ENCODE data around the gene SIRPG. TPM values are rescaled to one million over a fixed set of nuclear protein-coding genes. Genes with fewer than 3 reads are reported as not detected.

The SIRPG gene
- total and polyA plus RNA-seq, 2 of the 8 experiments (the other 6 are each of a cell fraction or from before 2014, with no cell fraction given) = 0.08 TPM; not detected in 1

DNA sequence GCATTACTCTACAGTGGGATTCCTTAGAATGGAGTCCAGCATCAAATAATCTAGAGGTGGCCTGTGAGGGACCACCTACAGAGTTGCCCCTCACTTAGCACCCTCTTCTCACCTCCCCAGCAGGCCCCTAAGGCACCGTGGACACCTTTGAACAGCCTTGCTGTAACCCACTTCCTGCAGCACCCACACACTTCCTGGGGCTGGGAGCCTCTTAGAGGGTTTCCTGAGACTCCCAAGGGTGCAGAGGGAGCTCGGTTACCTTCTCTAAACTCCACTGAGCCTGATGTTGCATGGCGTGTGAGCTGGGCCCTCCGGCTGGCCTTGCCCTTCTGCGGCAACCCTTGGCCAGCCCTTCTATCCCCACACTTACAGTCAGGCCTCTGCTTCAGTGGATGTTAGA is 7.3 kb upstream of the SIRPG start:
- no peaks in the 10 kb centered on the region for H3K36me3 ChIP-seq (ENCODE audit: control insufficient read depth in 2 of 4, insufficient read depth in 4 of 4, low read length in 3 of 4)
- POLR2A ChIA-PET (ENCODE audit: partially characterized antibody) = no interaction called here
- no peak overlapping the region for H2BK12ac ChIP-seq (ENCODE audit: low read depth, low read length)
- no peaks in the 10 kb centered on the region for H3K79me2 ChIP-seq (ENCODE audit: control insufficient read depth in 1 of 2, insufficient read depth in 2 of 2, low read length in 2 of 2)
- H3K23me2 ChIP-seq (ENCODE audit: low read depth, low read length) = no peaks in the 10 kb centered on the region
- H2AFZ ChIP-seq (ENCODE audit: low read length) = no peak overlapping the region
- CTCF ChIA-PET (ENCODE audit: partially characterized antibody) = interaction anchor here (0.6 to 1.5 kb wide), 3 partner anchors 8 to 418 kb away, joined by 3 to 7 read pairs (median 3); no protein-coding TSS in a partner anchor
- no peak overlapping the region for H4K8ac ChIP-seq (ENCODE audit: extremely low read depth, insufficient read depth, low read length)
- no peak overlapping the region for H3K9ac ChIP-seq (replicated peaks in 1 of 4; ENCODE audit: extremely low read depth in 1 of 4, low read depth in 3 of 4, low read length in 3 of 4)
- no peak overlapping the region for H2BK20ac ChIP-seq (ENCODE audit: low read length)
- 93% methylated on average over 5 of the region's 5 CpGs; no CpG with 5 or more reads in 1 of the 2 experiments for WGBS, 2 experiments (ENCODE audit: extremely low coverage in 1 of 2, insufficient coverage in 1 of 2, insufficient read length in 1 of 2, insufficient replicate concordance in 2 of 2, low coverage in 1 of 2, low lambda C conversion rate in 2 of 2, missing lambda C conversion rate in 1 of 2)
- no peaks in the 10 kb centered on the region for H3K4me1 ChIP-seq (replicated peaks in 1 of 4; ENCODE audit: control insufficient read depth in 3 of 4, insufficient read depth in 4 of 4, low read length in 3 of 4)
- no peak overlapping the region for H3K4me2 ChIP-seq (ENCODE audit: insufficient read depth in 1 of 2, low read depth in 2 of 2, low read length in 2 of 2)
- no peak overlapping the region for H4K91ac ChIP-seq (replicated peaks; ENCODE audit: insufficient read length, low read length)
- FAIRE-seq = no peak
- H4K5ac ChIP-seq (ENCODE audit: insufficient read length, low read depth, low read length) = no peak overlapping the region
- TF ChIP-seq EZH2 (IDR thresholded peaks at IDR 0.05; ENCODE audit: low read depth, low read length, severe bottlenecking) (no peak), YY1 (IDR thresholded peaks at IDR 0.05; ENCODE audit: low read depth, low read length) (no peak), RBBP5 (IDR thresholded peaks at IDR 0.05; ENCODE audit: borderline replicate concordance, low read depth, low read length) (no peak), NANOG (IDR thresholded peaks at IDR 0.05; ENCODE audit: insufficient read depth, low read depth, low read length, poor library complexity, severe bottlenecking) (no peak), EGR1 (IDR thresholded peaks at IDR 0.05; ENCODE audit: borderline replicate concordance, low read depth, low read length) (no peak), FOSL1 (IDR thresholded peaks at IDR 0.05; ENCODE audit: insufficient read depth, low read depth, low read length) (no peak)
- no peak overlapping the region for H3K27ac ChIP-seq (ENCODE audit: low read depth, low read length)
- H2BK5ac ChIP-seq (ENCODE audit: low read depth, low read length) = no peak overlapping the region
- no peak for DNase-seq (ENCODE audit: low read depth in 1 of 2, low spot score in 2 of 2)
- no peaks in the 10 kb centered on the region for H3K27me3 ChIP-seq (replicated peaks in 1 of 4; ENCODE audit: control insufficient read depth in 3 of 4, extremely low read depth in 1 of 4, insufficient read depth in 3 of 4, low read length in 3 of 4)
- H3K23ac ChIP-seq (ENCODE audit: insufficient read length) = no peak overlapping the region
- H2BK15ac ChIP-seq (ENCODE audit: low read length) = no peak overlapping the region
- no peak overlapping the region for H3K18ac ChIP-seq (ENCODE audit: extremely low read depth, low read length)
- H4K20me1 ChIP-seq (replicated peaks in 1 of 2; ENCODE audit: control insufficient read depth in 1 of 2, insufficient read depth in 2 of 2, low read length in 2 of 2) = no peaks in the 10 kb centered on the region
- no peak overlapping the region for H2AK5ac ChIP-seq (ENCODE audit: low read depth, low read length)
- no peaks in the 10 kb centered on the region for H3K79me1 ChIP-seq (ENCODE audit: low read depth, low read length)
- H3K4me3 ChIP-seq (ENCODE audit: extremely low read depth in 1 of 4, insufficient read depth in 2 of 4, low read depth in 3 of 4, low read length in 4 of 4) = no peak overlapping the region
- H3K9me3 ChIP-seq (ENCODE audit: insufficient read depth in 2 of 2, low read depth in 1 of 2, low read length in 1 of 2) = no peaks in the 10 kb centered on the region
- H3K4ac ChIP-seq (replicated peaks; ENCODE audit: insufficient read length, low read depth, low read length) = no peak overlapping the region
- no peak overlapping the region for H2BK120ac ChIP-seq (replicated peaks; ENCODE audit: low read depth, low read length)
- no peak overlapping the region for H3K56ac ChIP-seq (replicated peaks; ENCODE audit: insufficient read length, low read depth, low read length)
- H3K14ac ChIP-seq (ENCODE audit: insufficient read length) = no peak overlapping the region
